Neuron (in vitro differentiated cells): ENCODE data around the gene NLK.
"Not testable (repeated sequence)": the region's sequence is repeated elsewhere in the genome, so short reads cannot be mapped to it uniquely, and the experiment has no call there.

Experiments
- H2AFZ ChIP-seq: one replicate; pipeline ENCODE4 v1.6.1; 2013; ENCODE audit warnings: low read depth, mild to moderate bottlenecking, inconsistent platforms, low read length, moderate library complexity
- H3K27me3 ChIP-seq: one replicate; pipeline ENCODE4 v1.6.1; 2013; ENCODE audit warnings: low read length; ENCODE audit not compliant: insufficient read depth
- H3K36me3 ChIP-seq: one replicate; pipeline ENCODE4 v1.6.1; 2013; ENCODE audit warnings: low read length; ENCODE audit not compliant: insufficient read depth
- H3K4me1 ChIP-seq: one replicate; pipeline ENCODE4 v1.6.1; 2013; ENCODE audit warnings: low read length; ENCODE audit not compliant: insufficient read depth
- H3K4me3 ChIP-seq: 2 replicates; pipeline ENCODE4 v1.5.1; 2013; ENCODE audit warnings: mild to moderate bottlenecking, low read length, moderate library complexity
- H3K9me3 ChIP-seq: one replicate; pipeline ENCODE4 v1.6.1; 2013; ENCODE audit warnings: low read length

Gene NLK

GRCh38 chr17:28018439-28019070 lies 23.9 kb upstream of the NLK start:
- no peaks in the 10 kb centered on the region for H3K4me1 ChIP-seq
- H3K27me3 ChIP-seq, result no peaks in the 10 kb centered on the region
- H3K4me3 ChIP-seq, result no peak overlapping the region
- H2AFZ ChIP-seq, result no peak overlapping the region
- no peaks in the 10 kb centered on the region for H3K36me3 ChIP-seq
- no peaks in the 10 kb centered on the region for H3K9me3 ChIP-seq

GRCh38 chr17:28020515-28020914 lies 22.0 kb upstream of the NLK start:
- Histone ChIP-seq H3K4me1 (no peaks in the 10 kb centered on the region), H3K9me3 (no peaks in the 10 kb centered on the region), H3K27me3 (peaks cover 2% of the 10 kb centered on the region), H3K4me3 (no peak overlapping the region), H2AFZ (no peak overlapping the region), H3K36me3 (no peaks in the 10 kb centered on the region)

GRCh38 chr17:28029044-28029443 lies 13.4 kb upstream of the NLK start:
- Histone ChIP-seq H2AFZ (no peak overlapping the region), H3K36me3 (no peaks in the 10 kb centered on the region), H3K4me1 (no peaks in the 10 kb centered on the region), H3K27me3 (peaks cover 2% of the 10 kb centered on the region), H3K9me3 (no peaks in the 10 kb centered on the region), H3K4me3 (no peak overlapping the region)

- Histone ChIP-seq H3K9me3 (no peaks in the 10 kb centered on the region), H2AFZ (no peak overlapping the region), H3K4me3 (no peak overlapping the region), H3K27me3 (no peaks in the 10 kb centered on the region), H3K4me1 (peaks cover 4% of the 10 kb centered on the region), H3K36me3 (no peaks in the 10 kb centered on the region)
Measured at GRCh38 chr17:28030386-28030785, 12.1 kb upstream of the NLK start.

GRCh38 chr17:28031174-28031573 lies 11.3 kb upstream of the NLK start:
- Histone ChIP-seq H3K9me3 (no peaks in the 10 kb centered on the region), H3K27me3 (no peaks in the 10 kb centered on the region), H3K4me3 (no peak overlapping the region), H2AFZ (no peak overlapping the region), H3K36me3 (no peaks in the 10 kb centered on the region), H3K4me1 (peaks cover 4% of the 10 kb centered on the region)

- H3K36me3 ChIP-seq, result no peaks in the 10 kb centered on the region
- no peak overlapping the region for H2AFZ ChIP-seq
- H3K4me3 ChIP-seq, result no peak overlapping the region
- H3K27me3 ChIP-seq, result no peaks in the 10 kb centered on the region
- no peaks in the 10 kb centered on the region for H3K9me3 ChIP-seq
- H3K4me1 ChIP-seq, result peaks cover 4% of the 10 kb centered on the region
Measured at GRCh38 chr17:28033972-28034714, 8.3 kb upstream of the NLK start.

- H3K36me3 ChIP-seq, H3K4me3 ChIP-seq, H3K4me1 ChIP-seq, H3K9me3 ChIP-seq, H2AFZ ChIP-seq, H3K27me3 ChIP-seq: not testable (repeated sequence)
Measured at GRCh38 chr17:28035452-28035851, 7.0 kb upstream of the NLK start.

- not testable (repeated sequence) for H3K36me3 ChIP-seq, H3K4me3 ChIP-seq, H3K27me3 ChIP-seq
Measured at GRCh38 chr17:28035884-28036283, 6.6 kb upstream of the NLK start.

GRCh38 chr17:28038802-28039201 lies 3.7 kb upstream of the NLK start:
- H3K27me3 ChIP-seq, result no peaks in the 10 kb centered on the region
- H3K9me3 ChIP-seq, result no peaks in the 10 kb centered on the region
- no peak overlapping the region for H3K4me3 ChIP-seq
- peaks cover 24% of the 10 kb centered on the region for H3K4me1 ChIP-seq
- no peak overlapping the region for H2AFZ ChIP-seq
- H3K36me3 ChIP-seq, result no peaks in the 10 kb centered on the region

More at GRCh38 chr17:28035884-28036283, 6.6 kb upstream of the NLK start:
- not testable (repeated sequence) for H2AFZ ChIP-seq, H3K4me1 ChIP-seq, H3K9me3 ChIP-seq

GRCh38 chr17:28039251-28039650 lies 3.2 kb upstream of the NLK start:
- H3K27me3 ChIP-seq, result no peaks in the 10 kb centered on the region
- H3K36me3 ChIP-seq, result no peaks in the 10 kb centered on the region
- no peak overlapping the region for H2AFZ ChIP-seq

GRCh38 chr17:28040406-28040805 lies 2.1 kb upstream of the NLK start:
- peaks cover 6% of the 10 kb centered on the region for H3K36me3 ChIP-seq
- peak overlapping the region; percentile 80 for H3K4me3 ChIP-seq
- peaks cover 32% of the 10 kb centered on the region for H3K4me1 ChIP-seq
- peak overlapping the region; percentile 69 for H2AFZ ChIP-seq
- no peaks in the 10 kb centered on the region for H3K27me3 ChIP-seq
- no peaks in the 10 kb centered on the region for H3K9me3 ChIP-seq

More at GRCh38 chr17:28039251-28039650, 3.2 kb upstream of the NLK start:
- Histone ChIP-seq H3K4me3 (no peak overlapping the region), H3K4me1 (peaks cover 28% of the 10 kb centered on the region), H3K9me3 (no peaks in the 10 kb centered on the region)

- Histone ChIP-seq H3K36me3 (peaks cover 6% of the 10 kb centered on the region), H3K27me3 (no peaks in the 10 kb centered on the region), H3K9me3 (no peaks in the 10 kb centered on the region), H3K4me1 (peaks cover 32% of the 10 kb centered on the region), H3K4me3 (peak overlapping the region; percentile 80), H2AFZ (peak overlapping the region; percentile 69)
Measured at GRCh38 chr17:28041068-28041843, 1.2 kb upstream of the NLK start.
